PC-3 (cell line): ENCODE data around the gene RTN4RL2.

ENCODE experiments used
- CTCF ChIP-seq: fragments of 300-600 bp; sonication (generic); conservative IDR thresholded peaks from 2 replicates; pipeline ENCODE4 v1.5.1; 2017; ENCODE audit warnings: antibody characterized with exemption, low read depth, mild to moderate bottlenecking, low read length
- EZH2 ChIP-seq: fragments of 300-600 bp; sonication (generic); IDR thresholded peaks from one replicate; pipeline ENCODE4 v1.6.1; 2017; ENCODE audit warnings: antibody characterized with exemption, mild to moderate bottlenecking, low read length; ENCODE audit not compliant: unreplicated experiment

- TF ChIP-seq CTCF (no peak), EZH2 (no peak)
These were observed 42.2 kb upstream of the RTN4RL2 start for GRCh38 chr11:57418131-57418530.
